Left hindlimb (tissue), 1 donor: ENCODE data around the gene DHRS12.

Experiments used
- DNase-seq: peaks from one replicate; pipeline ENCODE4 v3.0.0-alpha.2; 2018

Gene DHRS12

DNA sequence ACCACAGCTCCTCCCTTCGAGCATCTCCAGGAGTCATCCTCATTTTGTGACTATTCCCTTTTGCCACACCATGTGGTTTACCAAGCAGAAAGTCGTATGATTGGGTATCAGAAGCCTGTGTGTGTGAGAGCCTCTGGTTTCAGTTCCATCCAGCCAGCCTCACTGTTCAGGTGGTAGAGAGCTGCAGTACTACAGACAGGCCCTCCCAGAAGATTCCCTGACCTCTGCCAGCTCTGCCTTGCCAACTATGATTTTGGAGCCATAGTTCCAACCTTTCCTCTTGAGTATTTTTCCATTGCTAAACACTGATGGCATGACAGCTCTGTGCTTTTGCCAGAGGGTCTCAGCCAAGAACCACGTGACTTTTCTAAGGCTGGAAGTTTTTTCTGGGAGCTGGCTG lies 82.5 kb downstream of the DHRS12 start:
- DNase-seq = peak; percentile 71

DNA sequence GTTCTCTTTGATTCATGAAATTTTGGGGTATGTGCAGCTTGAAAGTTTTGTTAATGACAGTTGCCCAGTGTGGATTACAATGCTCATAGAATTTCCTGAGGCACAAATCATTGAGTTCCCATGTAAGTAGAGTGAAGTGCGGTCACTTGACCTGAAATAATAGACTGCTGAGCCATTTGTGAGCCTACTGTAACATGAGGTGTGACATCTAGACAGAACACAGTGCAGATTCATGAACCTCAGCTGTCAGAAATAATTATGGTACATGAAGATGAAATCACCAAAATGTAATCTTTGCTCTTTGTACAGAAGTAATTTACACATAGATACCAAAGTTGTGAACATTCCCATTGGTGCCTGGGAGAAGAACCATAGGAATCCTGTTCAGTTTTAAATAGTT lies 84.6 kb downstream of the DHRS12 start:
- no peak for DNase-seq
